ENCODE measurements around the gene ITGA11. TPM values are rescaled to one million over a fixed set of nuclear protein-coding genes. Genes with fewer than 3 reads are reported as not detected.

Gene ITGA11
- total and polyA plus RNA-seq, 2 experiments from 2014 or later: 0.03 to 0.40 TPM

DNA sequence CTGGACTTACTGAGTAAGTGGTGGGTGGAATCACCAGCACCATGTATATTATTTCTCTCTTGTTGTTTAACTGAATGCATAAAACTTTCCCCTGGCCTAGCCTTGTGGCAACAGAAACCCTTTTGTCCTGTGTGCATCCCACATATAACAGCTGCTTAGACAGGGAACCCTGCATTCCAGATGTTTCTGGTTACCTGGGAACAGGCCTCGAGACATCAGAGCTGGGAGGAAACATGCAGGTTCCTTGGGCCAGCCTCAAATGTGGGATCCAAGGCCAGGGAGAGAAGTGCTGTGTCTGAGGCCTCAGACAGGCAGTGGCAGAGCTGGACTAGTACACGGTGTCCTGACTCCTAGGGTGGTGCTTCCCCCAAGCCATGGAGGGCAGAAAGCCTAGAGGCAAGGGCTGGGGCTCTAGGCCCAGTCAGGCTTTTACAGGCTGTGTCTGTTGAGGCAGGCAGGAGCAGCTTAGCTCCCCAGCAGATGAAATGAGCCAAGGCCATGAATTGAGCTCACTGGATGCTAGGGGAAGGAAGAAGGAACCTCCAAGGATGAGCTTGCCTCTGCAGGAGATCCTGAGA lies 57.7 kb downstream of the ITGA11 start:
- no peaks in the 10 kb centered on the region for H4K20me1 ChIP-seq (replicated peaks; ENCODE audit: insufficient read depth)
- H3K27ac Mint-ChIP-seq: no peak overlapping the region
- H3K79me2 ChIP-seq (replicated peaks; ENCODE audit: insufficient read depth): no peaks in the 10 kb centered on the region
- no peaks in the 10 kb centered on the region for H3K27me3 ChIP-seq (ENCODE audit: insufficient read depth)
- no peaks in the 10 kb centered on the region for H3K36me3 Mint-ChIP-seq (ENCODE audit: low read depth)
- H3K4me1 Mint-ChIP-seq: no peaks in the 10 kb centered on the region; the same call in 2 of the 3 replicates
- H3K4me1 ChIP-seq (ENCODE audit: insufficient read depth): no peaks in the 10 kb centered on the region
- no peak overlapping the region for H3K4me3 ChIP-seq
- no peak overlapping the region for H3K4me2 ChIP-seq
- no peak overlapping the region for H2AFZ ChIP-seq
- no peak overlapping the region for H3K27ac ChIP-seq (ENCODE audit: low read depth)
- H3K9me2 ChIP-seq (ENCODE audit: insufficient read depth): no peaks in the 10 kb centered on the region
- no peak overlapping the region for H3K4me3 Mint-ChIP-seq
- TF ChIP-seq POLR2AphosphoS5 (IDR thresholded peaks at IDR 0.05; ENCODE audit: low read depth) (no peak), ZNF331 (CRISPR knock-in tag; IDR thresholded peaks at IDR 0.05; ENCODE audit: low read depth) (no peak), EZH2phosphoT487 (IDR thresholded peaks at IDR 0.05; ENCODE audit: unreplicated experiment) (no peak), EZH2 (IDR thresholded peaks at IDR 0.05; ENCODE audit: low read depth, unreplicated experiment) (no peak), STAT1 (IDR thresholded peaks at IDR 0.05; ENCODE audit: unreplicated experiment) (no peak), JUNB (IDR thresholded peaks at IDR 0.05; ENCODE audit: unreplicated experiment) (no peak), NANOG (IDR thresholded peaks at IDR 0.05; ENCODE audit: borderline replicate concordance) (no peak), CREB1 (CRISPR knock-in tag; IDR thresholded peaks at IDR 0.05; ENCODE audit: low read depth) (no peak), ZNF114 (CRISPR knock-in tag; IDR thresholded peaks at IDR 0.05) (no peak)
- TF ChIP-seq, protein P1, sequence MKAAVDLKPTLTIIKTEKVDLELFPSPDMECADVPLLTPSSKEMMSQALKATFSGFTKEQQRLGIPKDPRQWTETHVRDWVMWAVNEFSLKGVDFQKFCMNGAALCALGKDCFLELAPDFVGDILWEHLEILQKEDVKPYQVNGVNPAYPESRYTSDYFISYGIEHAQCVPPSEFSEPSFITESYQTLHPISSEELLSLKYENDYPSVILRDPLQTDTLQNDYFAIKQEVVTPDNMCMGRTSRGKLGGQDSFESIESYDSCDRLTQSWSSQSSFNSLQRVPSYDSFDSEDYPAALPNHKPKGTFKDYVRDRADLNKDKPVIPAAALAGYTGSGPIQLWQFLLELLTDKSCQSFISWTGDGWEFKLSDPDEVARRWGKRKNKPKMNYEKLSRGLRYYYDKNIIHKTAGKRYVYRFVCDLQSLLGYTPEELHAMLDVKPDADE (IDR thresholded peaks at IDR 0.05): no peak
- TF ChIP-seq, protein P2, sequence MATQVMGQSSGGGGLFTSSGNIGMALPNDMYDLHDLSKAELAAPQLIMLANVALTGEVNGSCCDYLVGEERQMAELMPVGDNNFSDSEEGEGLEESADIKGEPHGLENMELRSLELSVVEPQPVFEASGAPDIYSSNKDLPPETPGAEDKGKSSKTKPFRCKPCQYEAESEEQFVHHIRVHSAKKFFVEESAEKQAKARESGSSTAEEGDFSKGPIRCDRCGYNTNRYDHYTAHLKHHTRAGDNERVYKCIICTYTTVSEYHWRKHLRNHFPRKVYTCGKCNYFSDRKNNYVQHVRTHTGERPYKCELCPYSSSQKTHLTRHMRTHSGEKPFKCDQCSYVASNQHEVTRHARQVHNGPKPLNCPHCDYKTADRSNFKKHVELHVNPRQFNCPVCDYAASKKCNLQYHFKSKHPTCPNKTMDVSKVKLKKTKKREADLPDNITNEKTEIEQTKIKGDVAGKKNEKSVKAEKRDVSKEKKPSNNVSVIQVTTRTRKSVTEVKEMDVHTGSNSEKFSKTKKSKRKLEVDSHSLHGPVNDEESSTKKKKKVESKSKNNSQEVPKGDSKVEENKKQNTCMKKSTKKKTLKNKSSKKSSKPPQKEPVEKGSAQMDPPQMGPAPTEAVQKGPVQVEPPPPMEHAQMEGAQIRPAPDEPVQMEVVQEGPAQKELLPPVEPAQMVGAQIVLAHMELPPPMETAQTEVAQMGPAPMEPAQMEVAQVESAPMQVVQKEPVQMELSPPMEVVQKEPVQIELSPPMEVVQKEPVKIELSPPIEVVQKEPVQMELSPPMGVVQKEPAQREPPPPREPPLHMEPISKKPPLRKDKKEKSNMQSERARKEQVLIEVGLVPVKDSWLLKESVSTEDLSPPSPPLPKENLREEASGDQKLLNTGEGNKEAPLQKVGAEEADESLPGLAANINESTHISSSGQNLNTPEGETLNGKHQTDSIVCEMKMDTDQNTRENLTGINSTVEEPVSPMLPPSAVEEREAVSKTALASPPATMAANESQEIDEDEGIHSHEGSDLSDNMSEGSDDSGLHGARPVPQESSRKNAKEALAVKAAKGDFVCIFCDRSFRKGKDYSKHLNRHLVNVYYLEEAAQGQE (IDR thresholded peaks at IDR 0.05; ENCODE audit: unreplicated experiment): no peak
- TF ChIP-seq, protein P3, sequence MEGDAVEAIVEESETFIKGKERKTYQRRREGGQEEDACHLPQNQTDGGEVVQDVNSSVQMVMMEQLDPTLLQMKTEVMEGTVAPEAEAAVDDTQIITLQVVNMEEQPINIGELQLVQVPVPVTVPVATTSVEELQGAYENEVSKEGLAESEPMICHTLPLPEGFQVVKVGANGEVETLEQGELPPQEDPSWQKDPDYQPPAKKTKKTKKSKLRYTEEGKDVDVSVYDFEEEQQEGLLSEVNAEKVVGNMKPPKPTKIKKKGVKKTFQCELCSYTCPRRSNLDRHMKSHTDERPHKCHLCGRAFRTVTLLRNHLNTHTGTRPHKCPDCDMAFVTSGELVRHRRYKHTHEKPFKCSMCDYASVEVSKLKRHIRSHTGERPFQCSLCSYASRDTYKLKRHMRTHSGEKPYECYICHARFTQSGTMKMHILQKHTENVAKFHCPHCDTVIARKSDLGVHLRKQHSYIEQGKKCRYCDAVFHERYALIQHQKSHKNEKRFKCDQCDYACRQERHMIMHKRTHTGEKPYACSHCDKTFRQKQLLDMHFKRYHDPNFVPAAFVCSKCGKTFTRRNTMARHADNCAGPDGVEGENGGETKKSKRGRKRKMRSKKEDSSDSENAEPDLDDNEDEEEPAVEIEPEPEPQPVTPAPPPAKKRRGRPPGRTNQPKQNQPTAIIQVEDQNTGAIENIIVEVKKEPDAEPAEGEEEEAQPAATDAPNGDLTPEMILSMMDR (conservative IDR thresholded peaks at IDR 0.05; ENCODE audit: low read depth in 2 of 2): no peak
- TF ChIP-seq, protein P4, sequence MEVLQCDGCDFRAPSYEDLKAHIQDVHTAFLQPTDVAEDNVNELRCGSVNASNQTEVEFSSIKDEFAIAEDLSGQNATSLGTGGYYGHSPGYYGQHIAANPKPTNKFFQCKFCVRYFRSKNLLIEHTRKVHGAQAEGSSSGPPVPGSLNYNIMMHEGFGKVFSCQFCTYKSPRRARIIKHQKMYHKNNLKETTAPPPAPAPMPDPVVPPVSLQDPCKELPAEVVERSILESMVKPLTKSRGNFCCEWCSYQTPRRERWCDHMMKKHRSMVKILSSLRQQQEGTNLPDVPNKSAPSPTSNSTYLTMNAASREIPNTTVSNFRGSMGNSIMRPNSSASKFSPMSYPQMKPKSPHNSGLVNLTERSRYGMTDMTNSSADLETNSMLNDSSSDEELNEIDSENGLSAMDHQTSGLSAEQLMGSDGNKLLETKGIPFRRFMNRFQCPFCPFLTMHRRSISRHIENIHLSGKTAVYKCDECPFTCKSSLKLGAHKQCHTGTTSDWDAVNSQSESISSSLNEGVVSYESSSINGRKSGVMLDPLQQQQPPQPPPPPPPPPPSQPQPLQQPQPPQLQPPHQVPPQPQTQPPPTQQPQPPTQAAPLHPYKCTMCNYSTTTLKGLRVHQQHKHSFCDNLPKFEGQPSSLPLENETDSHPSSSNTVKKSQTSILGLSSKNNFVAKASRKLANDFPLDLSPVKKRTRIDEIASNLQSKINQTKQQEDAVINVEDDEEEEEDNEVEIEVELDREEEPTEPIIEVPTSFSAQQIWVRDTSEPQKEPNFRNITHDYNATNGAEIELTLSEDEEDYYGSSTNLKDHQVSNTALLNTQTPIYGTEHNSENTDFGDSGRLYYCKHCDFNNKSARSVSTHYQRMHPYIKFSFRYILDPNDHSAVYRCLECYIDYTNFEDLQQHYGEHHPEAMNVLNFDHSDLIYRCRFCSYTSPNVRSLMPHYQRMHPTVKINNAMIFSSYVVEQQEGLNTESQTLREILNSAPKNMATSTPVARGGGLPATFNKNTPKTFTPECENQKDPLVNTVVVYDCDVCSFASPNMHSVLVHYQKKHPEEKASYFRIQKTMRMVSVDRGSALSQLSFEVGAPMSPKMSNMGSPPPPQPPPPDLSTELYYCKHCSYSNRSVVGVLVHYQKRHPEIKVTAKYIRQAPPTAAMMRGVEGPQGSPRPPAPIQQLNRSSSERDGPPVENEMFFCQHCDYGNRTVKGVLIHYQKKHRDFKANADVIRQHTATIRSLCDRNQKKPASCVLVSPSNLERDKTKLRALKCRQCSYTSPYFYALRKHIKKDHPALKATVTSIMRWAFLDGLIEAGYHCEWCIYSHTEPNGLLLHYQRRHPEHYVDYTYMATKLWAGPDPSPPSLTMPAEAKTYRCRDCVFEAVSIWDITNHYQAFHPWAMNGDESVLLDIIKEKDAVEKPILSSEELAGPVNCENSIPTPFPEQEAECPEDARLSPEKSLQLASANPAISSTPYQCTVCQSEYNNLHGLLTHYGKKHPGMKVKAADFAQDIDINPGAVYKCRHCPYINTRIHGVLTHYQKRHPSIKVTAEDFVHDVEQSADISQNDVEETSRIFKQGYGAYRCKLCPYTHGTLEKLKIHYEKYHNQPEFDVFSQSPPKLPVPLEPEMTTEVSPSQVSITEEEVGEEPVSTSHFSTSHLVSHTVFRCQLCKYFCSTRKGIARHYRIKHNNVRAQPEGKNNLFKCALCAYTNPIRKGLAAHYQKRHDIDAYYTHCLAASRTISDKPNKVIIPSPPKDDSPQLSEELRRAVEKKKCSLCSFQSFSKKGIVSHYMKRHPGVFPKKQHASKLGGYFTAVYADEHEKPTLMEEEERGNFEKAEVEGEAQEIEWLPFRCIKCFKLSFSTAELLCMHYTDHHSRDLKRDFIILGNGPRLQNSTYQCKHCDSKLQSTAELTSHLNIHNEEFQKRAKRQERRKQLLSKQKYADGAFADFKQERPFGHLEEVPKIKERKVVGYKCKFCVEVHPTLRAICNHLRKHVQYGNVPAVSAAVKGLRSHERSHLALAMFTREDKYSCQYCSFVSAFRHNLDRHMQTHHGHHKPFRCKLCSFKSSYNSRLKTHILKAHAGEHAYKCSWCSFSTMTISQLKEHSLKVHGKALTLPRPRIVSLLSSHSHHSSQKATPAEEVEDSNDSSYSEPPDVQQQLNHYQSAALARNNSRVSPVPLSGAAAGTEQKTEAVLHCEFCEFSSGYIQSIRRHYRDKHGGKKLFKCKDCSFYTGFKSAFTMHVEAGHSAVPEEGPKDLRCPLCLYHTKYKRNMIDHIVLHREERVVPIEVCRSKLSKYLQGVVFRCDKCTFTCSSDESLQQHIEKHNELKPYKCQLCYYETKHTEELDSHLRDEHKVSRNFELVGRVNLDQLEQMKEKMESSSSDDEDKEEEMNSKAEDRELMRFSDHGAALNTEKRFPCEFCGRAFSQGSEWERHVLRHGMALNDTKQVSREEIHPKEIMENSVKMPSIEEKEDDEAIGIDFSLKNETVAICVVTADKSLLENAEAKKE (CRISPR knock-in tag; IDR thresholded peaks at IDR 0.05): no peak
- ATAC-seq: no peak
- DNase-seq (ENCODE audit: low spot score): no peak
- peaks cover 10% of the 10 kb centered on the region for H3K27me3 Mint-ChIP-seq (ENCODE audit: insufficient read depth, low read depth, poor library complexity)
- no peaks in the 10 kb centered on the region for H3F3A ChIP-seq (replicated peaks; ENCODE audit: low read depth)
- no peaks in the 10 kb centered on the region for H3K9me3 Mint-ChIP-seq
- no peaks in the 10 kb centered on the region for H3K36me3 ChIP-seq (ENCODE audit: insufficient read depth)

Data from GM23338 (cell line).